ENCODE data around the gene CPTP. TPM values are rescaled to one million over a fixed set of nuclear protein-coding genes. Genes with fewer than 3 reads are reported as not detected.

CPTP gene
- total and polyA plus RNA-seq, 8 donors: 10.6 to 25.2 (median 15.0) TPM

DNA sequence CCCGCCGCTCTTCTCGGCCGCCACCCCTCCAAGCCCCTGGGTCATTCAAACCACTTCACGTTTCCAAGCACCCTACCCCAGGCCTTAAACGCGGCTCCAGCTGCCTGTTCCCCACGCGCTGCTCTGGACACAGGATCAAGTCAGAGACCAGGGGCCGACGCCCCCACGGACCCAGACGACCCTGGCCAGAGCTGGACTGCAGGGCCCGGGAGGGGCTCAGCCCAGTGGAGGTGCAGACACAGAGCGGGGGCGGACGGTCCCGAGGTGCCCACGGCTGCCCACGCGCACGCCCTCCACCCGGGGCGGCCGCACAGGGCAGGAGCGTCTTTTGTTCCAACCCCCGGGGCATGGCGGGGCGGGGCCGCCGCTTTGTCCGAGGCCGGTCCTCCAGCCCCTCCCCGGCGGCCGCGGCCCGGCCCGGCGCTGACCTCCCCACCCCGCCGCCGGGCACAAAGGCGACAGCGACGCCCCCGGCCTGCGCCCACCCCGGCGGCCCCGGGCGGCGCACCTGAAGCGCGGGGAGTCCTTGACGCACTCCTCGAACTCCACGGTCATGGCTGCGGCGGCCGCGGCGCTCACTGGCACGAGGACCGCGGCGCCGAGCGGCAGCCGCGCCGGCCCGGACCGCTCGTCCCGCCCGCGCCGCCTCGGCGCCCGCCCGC lies 17.2 kb upstream of the CPTP start:
- Histone ChIP-seq H3K36me3 (peaks cover 0 to 29% of the 10 kb centered on the region in 2 donors), H3K4me1 (peaks cover 28 to 51% of the 10 kb centered on the region in 2 donors), H3K27me3 (no peaks in the 10 kb centered on the region), H3K27ac (peak overlapping the region; percentile 67 to 99), H3K4me3 (peak overlapping the region; percentile 79 to 91), H3K9me3 (no peaks in the 10 kb centered on the region)
- intact Hi-C loops (cut with DNase I): no loop called here
- ATAC-seq (no peak), DNase-seq (peak in 2 of 4 donors; percentile 49 to 89)
- TF ChIP-seq, protein P1, sequence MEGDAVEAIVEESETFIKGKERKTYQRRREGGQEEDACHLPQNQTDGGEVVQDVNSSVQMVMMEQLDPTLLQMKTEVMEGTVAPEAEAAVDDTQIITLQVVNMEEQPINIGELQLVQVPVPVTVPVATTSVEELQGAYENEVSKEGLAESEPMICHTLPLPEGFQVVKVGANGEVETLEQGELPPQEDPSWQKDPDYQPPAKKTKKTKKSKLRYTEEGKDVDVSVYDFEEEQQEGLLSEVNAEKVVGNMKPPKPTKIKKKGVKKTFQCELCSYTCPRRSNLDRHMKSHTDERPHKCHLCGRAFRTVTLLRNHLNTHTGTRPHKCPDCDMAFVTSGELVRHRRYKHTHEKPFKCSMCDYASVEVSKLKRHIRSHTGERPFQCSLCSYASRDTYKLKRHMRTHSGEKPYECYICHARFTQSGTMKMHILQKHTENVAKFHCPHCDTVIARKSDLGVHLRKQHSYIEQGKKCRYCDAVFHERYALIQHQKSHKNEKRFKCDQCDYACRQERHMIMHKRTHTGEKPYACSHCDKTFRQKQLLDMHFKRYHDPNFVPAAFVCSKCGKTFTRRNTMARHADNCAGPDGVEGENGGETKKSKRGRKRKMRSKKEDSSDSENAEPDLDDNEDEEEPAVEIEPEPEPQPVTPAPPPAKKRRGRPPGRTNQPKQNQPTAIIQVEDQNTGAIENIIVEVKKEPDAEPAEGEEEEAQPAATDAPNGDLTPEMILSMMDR (IDR thresholded peaks at IDR 0.05): no peak

DNA sequence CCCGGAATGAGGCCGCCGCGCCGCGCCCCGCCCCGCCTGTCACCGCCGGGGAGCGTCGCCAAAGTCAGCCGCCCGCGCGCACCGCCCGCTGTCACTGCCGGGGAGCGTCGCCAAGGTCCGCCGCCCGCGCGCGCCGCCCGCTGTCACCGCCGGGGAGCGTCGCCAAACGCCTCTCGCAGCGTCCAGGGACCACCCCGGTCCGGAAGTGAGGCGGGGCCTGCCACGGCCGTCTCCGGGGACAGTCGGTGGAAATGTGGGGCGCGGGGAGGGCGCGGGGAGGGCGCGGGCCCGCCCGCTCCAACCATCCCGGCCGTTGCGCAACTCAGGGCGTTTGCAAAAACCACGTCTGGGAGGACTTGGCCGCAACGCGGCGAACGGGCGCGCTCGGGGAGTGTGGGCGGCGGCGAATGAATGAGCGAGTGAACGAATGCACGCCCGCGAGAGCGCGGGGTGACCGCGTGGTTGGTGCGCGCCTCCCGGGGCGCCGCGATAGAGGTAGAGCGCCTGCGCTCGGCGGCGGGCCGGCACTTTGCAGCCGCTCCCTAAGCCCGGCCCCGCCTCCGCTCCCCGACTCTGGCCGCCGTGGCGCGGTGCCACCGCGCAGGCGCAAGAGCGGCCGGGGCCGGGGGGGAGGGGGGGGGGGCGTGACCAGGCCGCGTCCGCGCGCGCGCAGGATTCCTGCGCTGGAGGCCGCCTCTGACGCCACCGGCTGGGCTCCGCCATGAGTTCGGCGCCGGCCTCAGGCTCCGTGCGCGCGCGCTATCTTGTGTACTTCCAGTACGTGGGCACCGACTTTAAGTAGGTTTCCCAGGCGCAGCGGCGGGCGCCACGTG lies 16.5 kb upstream of the CPTP start, which contains the start of the genes ACAP3 and PUSL1:
TSS of gene ACAP3 (minus strand) at position 8 of the 833 bp plus-strand sequence. CDS start 115 bp downstream, outside the sequence.
TSS of gene PUSL1 (plus strand) at position 675 of the 833 bp plus-strand sequence. CDS start at position 722, 47 bp downstream.
- TF ChIP-seq, protein P1 (IDR thresholded peaks at IDR 0.05): peak in 1 of 2 donors; percentile 39
- Histone ChIP-seq H3K27ac (peak within 1 kb of the TSS; percentile 96 to 99), H3K27me3 (no peaks in the 10 kb centered on the region), H3K4me1 (peaks cover 28 to 51% of the 10 kb centered on the region in 2 donors), H3K9me3 (no peaks in the 10 kb centered on the region), H3K4me3 (peak within 1 kb of the TSS; percentile 91 to 94), H3K36me3 (peaks cover 0 to 37% of the 10 kb centered on the region in 2 donors)
- DNase-seq (peak; percentile 88 to 95 (median 94)), ATAC-seq (peak; percentile 82)
- intact Hi-C loops (cut with DNase I): no loop called here

DNA sequence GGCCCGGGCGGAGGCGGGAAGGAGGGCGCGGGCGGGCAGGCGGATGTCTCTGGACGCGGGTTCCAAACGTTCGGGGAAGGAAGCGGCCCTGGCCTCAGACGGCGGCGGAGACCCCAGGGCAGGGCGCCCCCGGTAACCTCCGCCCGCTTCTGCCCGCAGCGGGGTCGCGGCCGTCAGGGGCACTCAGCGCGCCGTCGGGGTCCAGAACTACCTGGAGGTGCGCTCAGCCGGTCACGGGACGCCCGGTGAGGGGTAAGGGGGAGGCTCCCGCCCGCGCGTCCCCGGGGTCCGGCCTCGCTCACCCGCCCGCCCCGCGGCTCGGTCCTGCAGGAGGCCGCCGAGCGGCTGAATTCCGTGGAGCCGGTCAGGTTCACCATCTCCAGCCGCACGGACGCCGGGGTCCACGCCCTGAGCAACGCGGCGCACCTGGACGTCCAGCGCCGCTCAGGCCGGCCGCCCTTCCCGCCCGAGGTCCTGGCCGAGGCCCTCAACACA lies 15.8 kb upstream of the CPTP start:
- H3K27me3 ChIP-seq: no peaks in the 10 kb centered on the region
- DNase-seq (no peak), ATAC-seq (peak; percentile 3)
- H3K4me3 ChIP-seq: peak overlapping the region; percentile 91 to 94
- H3K27ac ChIP-seq: peak overlapping the region; percentile 96 to 99
- H3K36me3 ChIP-seq: peaks cover 0 to 43% of the 10 kb centered on the region in 2 donors
- H3K9me3 ChIP-seq: no peaks in the 10 kb centered on the region
- TF ChIP-seq, protein P1 (IDR thresholded peaks at IDR 0.05): no peak
- peaks cover 28 to 51% of the 10 kb centered on the region in 2 donors for H3K4me1 ChIP-seq
- intact Hi-C loops (cut with DNase I): no loop called here

DNA sequence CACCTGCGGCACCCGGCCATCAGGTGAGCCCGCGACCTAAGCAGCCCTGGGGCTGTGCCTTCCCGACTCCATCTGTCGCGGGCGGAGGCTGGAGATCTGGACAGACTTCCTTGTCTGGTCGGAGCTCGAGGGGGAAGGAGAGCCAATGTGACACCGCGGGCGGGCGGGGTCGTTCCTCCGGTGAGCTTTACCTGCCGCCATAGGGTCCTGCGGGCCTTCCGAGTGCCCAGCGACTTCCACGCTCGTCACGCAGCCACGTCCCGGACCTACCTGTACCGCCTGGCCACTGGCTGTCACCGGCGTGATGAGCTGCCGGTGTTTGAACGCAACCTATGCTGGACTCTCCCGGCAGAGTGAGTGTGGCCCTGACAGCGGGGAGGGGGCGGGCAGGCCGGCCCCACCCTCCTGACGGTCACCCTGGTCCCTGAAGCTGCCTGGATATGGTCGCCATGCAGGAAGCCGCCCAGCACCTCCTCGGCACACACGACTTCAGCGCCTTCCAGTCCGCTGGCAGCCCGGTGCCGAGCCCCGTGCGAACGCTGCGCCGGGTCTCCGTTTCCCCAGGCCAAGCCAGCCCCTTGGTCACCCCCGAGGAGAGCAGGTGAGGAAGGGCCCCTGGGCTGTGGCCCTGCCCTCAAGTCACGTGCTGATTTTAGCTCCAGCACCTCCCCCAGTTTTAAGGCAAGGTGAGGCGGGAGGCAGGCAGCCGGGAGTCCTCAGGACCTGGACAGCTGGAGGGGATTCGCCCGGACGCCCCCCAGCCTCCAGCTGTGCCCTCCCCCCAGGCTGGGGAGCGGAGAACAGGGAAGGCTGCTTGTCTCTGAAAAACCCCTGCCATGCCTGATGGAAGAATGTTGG lies 15.1 kb upstream of the CPTP start:
- TF ChIP-seq, protein P1 (IDR thresholded peaks at IDR 0.05): no peak

More for the DNA sequence above, 15.1 kb upstream of the CPTP start:
- intact Hi-C loops (cut with DNase I): no loop called here
- peaks cover 25 to 44% of the 10 kb centered on the region in 2 donors for H3K4me1 ChIP-seq
- ATAC-seq (peak; percentile 0), DNase-seq (peak in 1 of 4 donors; percentile 55)
- no peaks in the 10 kb centered on the region for H3K9me3 ChIP-seq
- H3K4me3 ChIP-seq: peak overlapping the region; percentile 91 to 94
- H3K27me3 ChIP-seq: no peaks in the 10 kb centered on the region
- H3K27ac ChIP-seq: peak overlapping the region; percentile 96 to 99
- peaks cover 0 to 50% of the 10 kb centered on the region in 2 donors for H3K36me3 ChIP-seq

Data from left lung (tissue), 10 donors.